ENCODE data around the gene SHKBP1. TPM values are rescaled to one million over a fixed set of nuclear protein-coding genes. Genes with fewer than 3 reads are reported as not detected.

The SHKBP1 gene
- total and polyA plus RNA-seq, 7 donors, result 12.4 to 21.7 (median 17.2) TPM

DNA sequence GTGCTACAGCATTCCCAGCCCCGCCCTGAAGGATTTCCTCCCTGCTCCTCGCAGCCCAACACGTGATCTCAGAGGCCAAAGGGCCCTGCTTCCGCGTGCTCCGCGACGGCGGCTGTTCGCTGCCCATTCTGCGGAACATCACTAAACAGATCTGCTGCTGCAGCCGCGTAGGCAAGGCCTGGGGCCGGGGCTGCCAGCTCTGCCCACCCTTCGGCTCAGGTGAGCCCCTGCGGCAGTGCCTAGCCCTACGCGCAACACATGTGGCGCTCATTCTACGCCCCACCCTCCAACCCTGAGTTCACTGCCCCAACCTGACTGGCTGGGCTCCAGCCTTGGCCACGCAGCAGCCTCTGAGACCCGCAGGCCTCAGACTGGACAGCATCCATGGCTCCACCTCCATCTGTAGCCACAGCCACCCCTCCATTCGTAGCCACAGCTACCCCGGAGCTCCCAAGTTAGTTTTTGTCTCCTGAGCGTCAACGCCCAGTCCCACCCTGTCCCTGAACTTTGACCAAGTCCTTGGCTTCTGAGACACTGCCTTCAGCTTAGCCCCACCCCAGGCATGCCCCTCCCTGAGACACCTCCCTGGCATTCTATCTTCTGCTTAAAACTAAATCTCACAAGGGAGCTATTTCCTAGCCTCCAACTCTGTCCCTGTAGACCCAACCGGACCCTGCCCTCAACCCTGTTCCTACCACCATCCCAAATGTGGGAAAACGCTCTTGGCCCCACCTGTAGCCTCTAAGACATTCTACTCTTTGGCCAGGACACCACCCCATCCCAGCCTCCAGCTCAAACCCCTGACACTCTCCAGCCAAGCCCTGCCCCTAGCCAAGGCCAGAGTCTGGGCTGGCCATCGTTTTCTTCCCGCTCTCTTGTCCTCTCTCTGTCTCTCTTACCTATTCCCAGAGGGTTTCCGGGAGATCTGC is 30.9 kb downstream of the SHKBP1 start:
- 68 to 72% (median 70%) methylated on average over 31 of the region's 31 CpGs for WGBS, 3 donors
- no peaks in the 10 kb centered on the region for H3K9me3 ChIP-seq
- peaks cover 38% of the 10 kb centered on the region for H3K4me1 ChIP-seq
- H3K36me3 ChIP-seq (ENCODE audit: insufficient read depth in 1 of 2, low read depth in 1 of 2), result no peaks in the 10 kb centered on the region
- intact Hi-C loops (cut with DNase I), result no loop called here
- no peak overlapping the region for H3K4me3 ChIP-seq
- no peak for DNase-seq
- no peak overlapping the region for H3K27ac ChIP-seq
- TF ChIP-seq, protein P1, sequence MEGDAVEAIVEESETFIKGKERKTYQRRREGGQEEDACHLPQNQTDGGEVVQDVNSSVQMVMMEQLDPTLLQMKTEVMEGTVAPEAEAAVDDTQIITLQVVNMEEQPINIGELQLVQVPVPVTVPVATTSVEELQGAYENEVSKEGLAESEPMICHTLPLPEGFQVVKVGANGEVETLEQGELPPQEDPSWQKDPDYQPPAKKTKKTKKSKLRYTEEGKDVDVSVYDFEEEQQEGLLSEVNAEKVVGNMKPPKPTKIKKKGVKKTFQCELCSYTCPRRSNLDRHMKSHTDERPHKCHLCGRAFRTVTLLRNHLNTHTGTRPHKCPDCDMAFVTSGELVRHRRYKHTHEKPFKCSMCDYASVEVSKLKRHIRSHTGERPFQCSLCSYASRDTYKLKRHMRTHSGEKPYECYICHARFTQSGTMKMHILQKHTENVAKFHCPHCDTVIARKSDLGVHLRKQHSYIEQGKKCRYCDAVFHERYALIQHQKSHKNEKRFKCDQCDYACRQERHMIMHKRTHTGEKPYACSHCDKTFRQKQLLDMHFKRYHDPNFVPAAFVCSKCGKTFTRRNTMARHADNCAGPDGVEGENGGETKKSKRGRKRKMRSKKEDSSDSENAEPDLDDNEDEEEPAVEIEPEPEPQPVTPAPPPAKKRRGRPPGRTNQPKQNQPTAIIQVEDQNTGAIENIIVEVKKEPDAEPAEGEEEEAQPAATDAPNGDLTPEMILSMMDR (IDR thresholded peaks at IDR 0.05), result no peak
- H3K27me3 ChIP-seq (ENCODE audit: insufficient read depth in 3 of 3, low read length in 2 of 3), result peaks cover 0 to 2% (median 0%) of the 10 kb centered on the region in 3 donors
- ATAC-seq, result no peak

DNA sequence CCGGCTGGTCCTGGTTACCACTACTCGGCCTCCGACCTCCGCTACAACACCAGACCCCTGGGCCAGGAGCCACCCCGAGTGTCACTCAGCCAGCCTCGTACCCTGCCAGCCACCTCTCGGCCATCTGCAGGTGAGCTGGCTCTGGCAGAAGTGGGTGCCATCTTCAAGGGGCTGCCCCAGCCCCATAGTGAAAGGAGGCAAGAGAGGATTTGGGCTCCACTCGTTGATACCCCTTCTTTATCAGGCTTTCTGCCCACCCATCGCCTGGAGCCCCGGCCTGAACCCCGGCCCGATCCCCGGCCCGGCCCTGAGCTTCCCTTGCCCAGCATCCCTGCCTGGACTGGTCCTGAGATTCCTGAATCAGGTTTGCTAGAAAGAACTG is 31.6 kb downstream of the SHKBP1 start:
- Histone ChIP-seq H3K4me1 (peaks cover 34% of the 10 kb centered on the region), H3K9me3 (no peaks in the 10 kb centered on the region), H3K4me3 (no peak overlapping the region), H3K27ac (no peak overlapping the region), H3K36me3 (ENCODE audit: insufficient read depth in 1 of 2, low read depth in 1 of 2) (no peaks in the 10 kb centered on the region), H3K27me3 (ENCODE audit: insufficient read depth in 3 of 3, low read length in 2 of 3) (peaks cover 0 to 2% (median 0%) of the 10 kb centered on the region in 3 donors)
- 81 to 87% (median 86%) methylated on average over 14 of the region's 14 CpGs for WGBS, 3 donors
- DNase-seq, result no peak
- ATAC-seq, result no peak
- intact Hi-C loops (cut with DNase I), result no loop called here
- TF ChIP-seq, protein P1 (IDR thresholded peaks at IDR 0.05), result no peak

DNA sequence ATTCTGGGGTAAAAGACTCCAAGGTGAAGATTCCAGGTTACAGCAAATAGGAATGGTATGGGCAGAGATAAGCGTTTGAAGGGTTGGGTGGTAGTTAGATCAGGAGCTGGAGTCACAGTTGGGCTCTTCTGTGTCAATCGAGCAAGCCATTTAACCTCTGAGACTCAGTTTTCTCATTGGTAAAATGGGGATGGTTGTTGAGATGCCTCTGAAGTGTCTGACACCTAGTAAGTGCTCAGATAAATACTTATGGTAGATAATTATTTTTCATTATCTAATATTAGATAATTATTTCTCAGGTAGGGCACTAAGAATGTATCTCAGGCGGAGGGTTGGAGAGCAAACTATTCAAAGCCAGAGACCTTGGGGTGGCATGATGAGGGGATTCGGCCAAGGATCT is 32.3 kb downstream of the SHKBP1 start:
- TF ChIP-seq, protein P1 (IDR thresholded peaks at IDR 0.05), result no peak
- intact Hi-C loops (cut with DNase I), result no loop called here
- H3K36me3 ChIP-seq (ENCODE audit: insufficient read depth in 1 of 2, low read depth in 1 of 2), result no peaks in the 10 kb centered on the region
- no peak overlapping the region for H3K4me3 ChIP-seq
- peaks cover 0 to 2% (median 0%) of the 10 kb centered on the region in 3 donors for H3K27me3 ChIP-seq (ENCODE audit: insufficient read depth in 3 of 3, low read length in 2 of 3)
- H3K9me3 ChIP-seq, result no peaks in the 10 kb centered on the region
- H3K27ac ChIP-seq, result no peak overlapping the region
- WGBS, 3 donors, result 73 to 83% (median 78%) methylated on average over 4 of the region's 4 CpGs
- no peak for ATAC-seq
- no peak for DNase-seq
- H3K4me1 ChIP-seq, result peaks cover 29% of the 10 kb centered on the region

DNA sequence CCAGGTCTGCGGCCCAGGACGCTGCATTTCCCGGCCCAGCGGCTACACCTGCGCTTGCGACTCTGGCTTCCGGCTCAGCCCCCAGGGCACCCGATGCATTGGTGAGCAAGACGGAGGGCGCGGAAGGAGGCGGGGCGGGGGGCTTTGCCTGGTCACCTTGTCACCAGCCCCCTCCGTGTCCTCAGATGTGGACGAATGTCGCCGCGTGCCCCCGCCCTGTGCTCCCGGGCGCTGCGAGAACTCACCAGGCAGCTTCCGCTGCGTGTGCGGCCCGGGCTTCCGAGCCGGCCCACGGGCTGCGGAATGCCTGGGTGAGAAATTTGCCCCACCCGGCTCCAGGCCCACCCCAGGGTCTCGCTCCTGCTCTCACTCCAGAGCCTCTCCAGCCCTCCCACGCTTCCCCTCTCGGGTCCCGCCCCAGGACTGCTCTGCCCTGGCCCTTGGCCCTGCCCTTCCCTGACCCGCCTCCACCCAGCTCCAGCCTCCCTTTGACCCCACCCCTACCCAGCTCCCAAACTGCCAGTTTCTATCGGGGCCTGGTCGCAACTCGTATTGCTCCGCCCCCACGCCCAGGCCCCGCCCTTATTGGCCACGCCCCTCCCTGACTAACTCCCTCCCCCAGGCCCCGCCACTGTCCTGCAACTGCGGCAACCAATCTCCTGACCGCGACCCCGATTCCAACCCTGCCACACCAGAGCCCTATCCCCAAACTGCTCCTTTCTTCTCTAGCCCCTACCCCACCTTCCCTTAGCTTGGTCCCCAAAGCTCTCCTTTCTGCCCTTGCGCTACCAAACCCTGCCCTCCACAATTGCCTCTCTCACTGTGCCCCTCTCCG is 33.1 kb downstream of the SHKBP1 start:
- Histone ChIP-seq H3K36me3 (ENCODE audit: insufficient read depth in 1 of 2, low read depth in 1 of 2) (no peaks in the 10 kb centered on the region), H3K9me3 (no peaks in the 10 kb centered on the region), H3K4me1 (peaks cover 22% of the 10 kb centered on the region), H3K27ac (peak overlapping the region; percentile 66), H3K4me3 (peak overlapping the region; percentile 61), H3K27me3 (ENCODE audit: insufficient read depth in 3 of 3, low read length in 2 of 3) (peaks cover 0 to 2% (median 0%) of the 10 kb centered on the region in 3 donors)
- intact Hi-C loops (cut with DNase I), result no loop called here
- DNase-seq, result peak; percentile 87 to 95
- peak; percentile 49 to 87 (median 76) for ATAC-seq
- 14 to 28% (median 24%) methylated on average over 34 to 50 of the region's 50 CpGs for WGBS, 3 donors
- TF ChIP-seq, protein P1 (IDR thresholded peaks at IDR 0.05), result no peak
